OCI-M1 (cell line): ENCODE data around the gene TRIM33.
"Not testable (repeated sequence)": the region's sequence is repeated elsewhere in the genome, so short reads cannot be mapped to it uniquely, and the experiment has no call there.

ENCODE experiments used
- DNase-seq: peaks from one replicate; lab custom pipeline; 2025; lab: John Stamatoyannopoulos, UW

The TRIM33 gene

DNA sequence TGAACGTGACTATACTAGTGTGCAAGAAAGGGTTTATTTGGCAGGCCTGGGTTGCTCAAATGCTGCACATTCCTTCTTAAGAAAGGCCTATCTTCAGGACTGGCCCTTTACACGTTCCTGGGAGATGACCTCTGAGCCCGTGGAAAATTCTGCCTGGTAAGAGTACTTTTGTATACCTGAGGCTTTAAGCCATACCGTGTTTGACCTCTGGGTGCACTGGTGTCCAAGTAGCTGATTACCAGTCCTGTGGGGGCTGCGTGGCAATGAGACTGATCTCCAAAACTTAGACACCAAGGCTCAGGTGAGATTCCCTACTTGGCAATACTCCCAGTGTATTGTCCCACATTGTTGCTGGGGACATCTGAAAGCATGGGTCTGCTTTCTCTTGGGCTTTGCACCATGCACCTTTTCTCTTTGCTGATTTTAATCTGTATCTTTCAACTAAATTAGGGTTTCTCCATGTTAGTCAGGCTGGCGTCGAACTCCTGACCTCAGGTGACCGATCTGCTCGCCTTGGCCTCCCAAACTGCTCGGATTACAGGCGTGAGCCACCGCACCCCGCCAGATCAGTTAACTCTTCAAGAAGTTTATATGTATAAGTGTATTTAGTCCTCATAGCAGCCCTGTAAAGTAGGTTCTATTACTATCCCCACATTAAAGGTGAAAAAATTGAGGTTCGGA is 44.5 kb downstream of the TRIM33 start:
- no peak for DNase-seq

DNA sequence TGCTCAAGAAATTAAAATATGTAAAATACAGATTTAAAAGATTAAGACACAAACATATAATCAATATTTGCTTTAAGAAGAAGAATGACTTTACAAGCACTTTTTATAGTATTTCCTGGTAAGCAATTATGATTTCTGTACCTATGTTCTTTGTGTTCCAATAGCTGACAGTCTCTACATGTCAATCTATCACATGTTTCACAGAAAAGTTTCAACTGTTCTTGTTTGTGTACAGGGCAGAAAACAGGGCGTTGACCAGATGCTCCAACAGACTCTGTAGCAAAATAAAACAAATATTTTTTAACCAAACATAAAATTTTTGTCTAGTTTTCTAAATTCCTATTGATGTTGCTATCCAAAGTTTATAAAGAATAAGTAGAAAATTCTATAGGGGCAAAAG is 48.0 kb downstream of the TRIM33 start:
- DNase-seq, result no peak

DNA sequence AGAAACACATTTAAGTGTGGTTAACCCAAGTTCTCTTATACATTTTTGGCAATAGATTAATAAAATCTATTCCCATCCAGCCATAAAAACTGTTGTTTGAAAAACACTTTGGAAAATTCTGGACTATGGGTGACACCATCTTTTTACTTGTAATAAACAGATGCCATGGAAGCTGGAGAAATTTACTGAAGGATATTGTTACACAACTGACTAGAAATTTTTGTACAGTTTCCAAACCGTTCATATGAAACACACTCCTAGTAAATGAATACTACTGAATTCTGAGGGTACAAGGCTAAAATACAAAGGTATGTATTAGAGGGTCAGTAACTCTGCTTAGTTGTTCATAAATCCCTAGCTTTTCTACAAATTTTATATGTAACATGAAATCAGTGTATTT is 48.7 kb downstream of the TRIM33 start:
- DNase-seq, result no peak

DNA sequence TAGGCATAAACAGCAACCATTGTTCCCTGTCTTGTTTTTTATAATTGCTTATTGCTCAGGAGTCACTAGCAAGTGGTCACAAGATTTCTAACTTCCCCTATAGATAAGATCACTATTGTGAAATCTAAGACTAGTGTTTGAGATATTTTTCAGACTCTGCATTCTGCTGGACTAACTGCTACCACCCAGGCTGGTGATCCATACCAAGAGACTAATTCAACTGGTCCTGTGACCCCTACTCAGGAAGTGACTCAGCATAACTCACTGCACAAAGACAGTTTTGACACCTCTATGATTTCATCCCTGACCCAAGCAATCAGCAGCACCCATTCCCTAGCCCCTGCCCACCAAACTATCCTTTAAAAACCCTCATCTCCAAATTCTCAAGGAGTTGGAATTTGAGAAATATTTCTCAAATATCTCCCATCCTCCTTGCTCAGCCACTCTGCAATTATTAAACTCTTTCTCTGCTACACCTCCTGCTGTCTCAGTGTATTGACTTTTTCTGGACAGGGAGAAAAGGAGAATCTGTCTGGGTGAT is 52.7 kb downstream of the TRIM33 start:
- DNase-seq, result peak; percentile 88

DNA sequence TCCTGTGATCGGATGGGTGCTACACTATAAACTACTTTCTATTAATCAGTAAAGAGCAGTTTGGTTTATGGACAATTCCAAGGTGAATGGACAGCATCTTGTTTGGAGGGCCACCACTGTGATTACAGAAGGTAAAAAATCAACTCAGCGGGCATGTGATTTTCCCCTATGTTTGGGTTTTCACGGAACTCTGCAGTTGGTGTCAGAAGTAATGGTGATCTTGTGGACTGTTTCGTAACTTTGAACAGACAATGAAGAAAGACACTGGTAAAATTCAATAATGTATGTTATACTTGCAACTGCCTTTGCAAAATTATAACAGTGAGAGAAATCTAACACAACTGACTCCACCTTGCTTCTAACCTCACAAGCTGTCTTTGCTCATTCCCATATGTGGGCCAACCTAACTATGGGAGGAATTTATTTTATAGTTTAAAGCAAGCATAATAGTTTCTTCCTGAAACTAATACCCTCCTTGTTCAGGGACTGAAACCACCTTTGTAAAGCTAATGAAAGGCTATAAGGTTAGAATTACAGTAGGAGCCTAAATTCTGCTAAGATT is 53.2 kb downstream of the TRIM33 start:
- no peak for DNase-seq

DNA sequence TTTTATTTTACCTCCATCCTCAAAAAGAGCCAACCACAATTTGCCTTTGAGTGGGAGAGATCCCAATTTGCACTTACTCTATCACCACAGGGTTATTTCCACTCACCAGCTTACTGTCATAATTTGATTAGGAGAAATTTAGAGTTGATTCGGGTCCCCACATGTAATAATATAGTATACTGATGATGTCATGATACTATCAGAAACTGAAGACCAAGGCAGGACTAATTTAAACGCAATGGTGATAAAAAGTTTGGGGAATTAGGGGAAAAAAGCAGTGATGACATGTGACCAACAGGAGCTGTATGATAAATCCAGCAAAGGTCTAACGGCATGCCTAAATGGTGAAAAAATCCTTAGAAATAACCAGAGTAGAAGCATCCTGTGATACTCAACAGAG is 54.4 kb downstream of the TRIM33 start:
- no peak for DNase-seq

DNA sequence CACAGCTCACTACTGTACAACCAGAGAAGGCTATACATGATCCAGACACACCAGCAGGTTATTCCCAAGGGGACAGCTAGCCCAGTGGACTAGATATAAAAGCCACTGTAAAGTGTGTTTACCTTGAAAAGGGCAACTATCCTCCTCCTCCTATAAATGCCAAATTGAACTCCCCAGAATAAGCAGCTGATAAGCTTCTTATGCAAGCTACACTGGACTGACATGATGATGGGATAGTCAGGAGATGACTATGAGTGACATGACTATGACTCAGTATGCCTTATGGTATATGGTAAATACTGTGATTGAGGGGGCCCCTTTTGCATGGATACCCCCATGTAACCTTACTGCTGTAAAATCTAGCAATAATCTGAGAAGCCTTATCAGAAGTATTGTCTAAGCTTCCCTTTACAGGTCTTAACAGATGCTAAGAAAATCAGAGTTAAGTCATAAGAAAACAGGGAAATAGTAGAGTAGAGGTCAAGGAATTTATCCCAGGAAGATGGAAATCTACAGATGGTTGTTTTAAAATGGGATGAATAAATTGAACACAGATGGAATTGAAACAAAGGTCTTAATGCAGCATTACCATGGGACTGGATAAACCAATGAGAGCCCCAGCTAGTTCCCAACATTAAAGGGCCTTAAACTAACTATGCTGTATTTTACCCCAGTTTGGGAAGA is 55.8 kb downstream of the TRIM33 start:
- no peak for DNase-seq

DNA sequence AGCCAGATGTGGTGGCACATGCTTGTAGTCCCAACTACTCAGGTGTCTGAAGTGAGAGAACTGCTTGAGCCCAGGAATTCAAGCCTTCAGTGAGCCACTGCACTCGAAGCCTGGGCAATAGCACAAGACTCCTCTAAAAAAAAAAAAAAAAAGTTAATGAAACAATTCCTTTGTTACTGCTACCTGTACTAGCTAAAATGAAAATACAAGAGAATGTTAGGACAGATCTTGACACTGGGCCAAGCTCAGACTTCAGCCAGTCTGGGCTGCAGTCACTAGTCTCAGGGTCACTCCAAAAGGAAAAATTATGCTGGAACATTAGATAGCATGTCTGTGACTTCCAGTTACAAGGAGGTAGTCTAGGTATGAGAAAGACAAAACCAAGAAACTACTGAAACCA is 56.5 kb downstream of the TRIM33 start:
- DNase-seq, result no peak

DNA sequence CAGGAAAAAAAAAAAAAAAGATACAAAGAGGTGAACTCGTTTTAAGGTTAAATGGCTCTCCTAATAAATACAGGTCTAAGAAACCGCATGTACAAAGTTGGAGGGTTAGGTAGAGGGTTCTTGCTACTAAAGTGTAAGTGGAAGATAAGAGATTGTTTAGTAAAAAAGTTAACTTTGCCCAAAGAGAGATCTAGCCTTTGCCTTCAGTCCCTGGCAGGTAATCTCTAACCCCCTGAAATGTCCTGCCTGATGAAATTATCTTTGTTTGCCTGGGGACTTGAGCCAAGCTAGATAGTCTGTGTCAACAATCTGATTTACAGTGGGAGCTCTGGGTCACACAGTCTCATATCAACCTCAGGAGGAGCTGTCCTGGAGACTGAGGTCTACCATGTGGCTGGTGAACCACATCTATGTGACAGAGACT is 57.6 kb downstream of the TRIM33 start:
- DNase-seq, result no peak

DNA sequence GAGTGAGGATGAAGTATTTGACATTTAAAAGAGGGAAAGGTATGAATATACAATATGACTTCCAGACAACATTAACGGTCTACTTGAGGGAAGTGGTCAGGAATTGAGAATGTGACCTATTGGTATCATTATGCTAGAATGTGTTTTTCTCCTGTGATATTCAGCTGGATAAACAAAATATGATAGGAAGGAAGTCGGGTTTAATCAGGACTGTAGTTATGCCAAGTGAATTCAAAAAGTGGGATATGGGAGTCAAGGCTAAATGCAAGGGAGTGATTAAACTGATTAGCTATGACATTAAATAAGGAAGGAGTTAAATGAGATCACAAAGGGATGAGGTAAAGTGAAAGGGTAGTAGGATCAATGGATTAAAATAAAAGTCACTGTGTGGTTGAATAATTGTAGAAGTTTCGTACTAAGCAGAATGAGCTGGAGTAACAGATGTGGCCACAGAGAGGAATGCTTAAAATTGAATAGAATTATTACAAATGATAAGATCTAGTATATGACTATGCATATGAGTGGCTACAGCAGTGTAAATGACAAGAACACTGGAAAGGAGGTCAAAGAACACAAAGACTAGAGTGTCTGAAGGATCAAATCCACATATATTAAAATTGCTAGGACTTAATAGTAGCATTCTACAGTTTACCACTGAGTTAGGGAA is 62.5 kb downstream of the TRIM33 start:
- no peak for DNase-seq

DNA sequence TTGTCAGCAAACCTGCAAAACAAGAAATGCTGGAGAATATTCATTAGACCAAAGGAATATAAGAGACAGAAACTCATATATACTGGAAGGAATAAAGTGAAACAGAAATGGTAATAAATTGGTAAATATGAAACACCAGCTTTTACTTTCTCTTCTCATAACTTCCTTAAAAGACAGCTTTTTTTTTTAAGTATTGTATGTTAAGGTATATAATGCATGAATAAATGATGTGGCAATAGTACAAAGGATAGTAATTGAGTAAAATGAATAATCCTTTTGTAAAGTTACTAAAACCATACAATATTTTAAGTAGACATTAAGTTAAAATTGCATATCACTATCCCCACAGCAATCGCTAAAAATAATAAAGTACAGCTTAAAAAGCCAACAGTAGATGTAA is 64.8 kb downstream of the TRIM33 start:
- DNase-seq, result no peak

DNA sequence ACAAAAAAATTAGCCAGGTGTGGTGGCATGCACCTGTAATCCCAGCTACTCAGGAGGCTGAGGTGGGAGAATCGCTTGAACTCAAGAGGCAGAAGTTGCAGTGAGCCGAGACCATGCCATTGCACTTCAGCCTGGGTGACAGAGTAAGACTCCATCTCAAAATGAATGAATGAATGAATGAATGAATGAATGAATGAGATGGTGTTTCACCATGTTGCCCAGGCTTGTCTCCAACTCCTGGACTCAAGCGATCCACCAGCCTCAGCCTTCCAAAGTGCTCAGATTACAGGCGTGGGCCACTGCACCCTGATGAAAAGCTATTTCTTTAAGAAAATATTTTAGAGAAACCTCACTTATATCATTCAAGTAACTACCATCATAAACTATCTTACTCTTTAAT is 67.8 kb downstream of the TRIM33 start:
- DNase-seq, result not testable (repeated sequence)

DNA sequence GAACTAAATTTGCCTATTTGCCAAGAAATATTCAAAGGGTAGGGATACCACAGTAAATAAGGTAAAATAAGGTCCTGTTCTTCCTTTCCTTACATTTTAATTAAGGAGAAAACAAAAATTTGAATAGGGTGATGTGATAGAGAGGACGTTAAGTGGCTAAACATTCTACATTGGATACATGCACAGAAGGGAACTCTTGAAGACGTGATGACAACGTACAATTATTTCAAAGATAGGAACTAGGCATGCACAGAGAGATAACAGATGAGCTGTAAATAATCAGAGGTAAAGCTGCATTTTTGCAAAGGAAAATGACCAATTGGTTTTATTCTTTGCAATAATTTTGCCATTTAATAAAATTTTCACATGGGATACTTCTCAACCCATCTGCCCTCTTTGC is 69.7 kb downstream of the TRIM33 start:
- DNase-seq, result no peak

DNA sequence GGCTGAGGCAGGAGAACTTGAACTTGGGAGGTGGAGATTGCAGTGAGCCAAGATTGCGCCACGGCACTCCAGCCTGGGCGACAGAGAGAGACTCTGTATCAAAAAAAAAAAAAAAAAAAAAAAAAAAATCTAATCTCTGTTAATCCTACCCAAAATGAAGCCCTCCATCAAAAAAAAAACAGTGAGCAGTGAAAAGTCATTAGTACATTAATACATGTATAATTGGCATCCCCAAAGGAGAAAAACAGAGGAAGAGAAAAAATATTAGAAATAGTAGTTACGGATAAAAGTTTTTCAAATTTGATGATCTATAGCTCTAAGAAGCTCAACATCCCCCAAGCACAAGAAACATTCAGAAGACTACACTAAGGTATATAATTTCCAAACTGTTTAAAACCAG is 71.6 kb downstream of the TRIM33 start:
- no peak for DNase-seq

DNA sequence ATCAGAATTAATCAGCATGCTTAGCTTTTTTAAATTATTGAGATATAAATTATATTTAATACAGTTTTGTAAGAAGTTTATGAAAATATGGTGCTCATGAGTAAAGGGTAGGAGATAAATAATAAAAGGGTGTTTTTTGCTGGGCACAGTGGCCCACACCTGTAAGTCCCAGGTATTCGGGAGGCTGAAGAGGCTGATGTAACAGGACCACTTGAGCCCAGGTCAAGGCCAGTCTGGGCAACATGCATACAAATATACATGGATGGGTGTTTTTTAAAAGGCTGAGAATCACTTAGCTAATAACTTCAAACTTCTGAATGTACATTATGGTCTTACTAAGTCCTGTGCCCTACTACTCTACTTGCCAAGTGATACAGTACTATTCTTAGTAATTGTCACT is 73.2 kb downstream of the TRIM33 start:
- no peak for DNase-seq

DNA sequence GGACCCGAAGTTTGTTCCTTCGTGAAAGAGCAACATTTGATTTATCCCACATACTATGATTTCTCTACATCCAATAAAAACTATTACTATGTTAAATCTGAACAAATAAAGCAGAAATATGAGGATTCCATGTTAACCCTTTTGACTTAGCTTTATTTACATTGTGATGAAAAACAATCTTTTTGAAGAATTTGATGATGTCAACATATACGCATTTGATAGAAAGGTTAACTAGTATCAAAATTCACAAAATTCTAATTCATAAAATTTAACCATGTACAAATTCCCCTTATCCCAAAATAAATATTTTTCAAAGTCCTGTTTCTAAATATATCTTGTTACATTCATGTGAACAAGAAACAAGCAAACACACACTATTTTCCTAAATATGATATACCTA is 74.2 kb downstream of the TRIM33 start:
- DNase-seq, result no peak

DNA sequence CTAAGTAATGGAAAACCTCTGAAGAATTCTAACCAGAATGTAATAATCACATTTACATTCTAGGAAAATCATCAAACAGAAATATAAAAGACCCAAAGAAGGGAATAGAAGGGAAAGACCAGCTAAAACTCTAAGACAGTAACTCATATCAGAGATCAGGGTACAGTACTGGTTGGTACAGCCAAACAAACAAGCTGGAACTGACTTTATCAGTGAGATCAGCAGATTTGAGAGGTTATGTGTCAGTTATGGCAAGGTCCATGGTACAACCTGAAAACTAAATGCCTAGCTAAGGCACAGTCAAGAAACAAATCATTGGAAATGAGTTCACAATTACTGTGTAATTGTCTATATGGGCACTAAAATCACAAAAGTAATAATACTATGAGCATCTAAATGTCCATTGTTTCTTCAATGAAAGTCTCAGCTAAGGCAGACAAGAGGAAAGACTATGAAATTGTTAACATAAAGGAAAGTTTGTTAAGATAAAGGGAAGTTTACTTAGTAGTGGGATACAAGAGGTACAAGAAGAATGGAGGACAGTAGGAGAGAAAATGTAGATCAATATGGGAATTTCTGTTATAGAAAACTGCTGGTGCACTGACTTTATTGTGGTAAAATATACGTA is 75.8 kb downstream of the TRIM33 start:
- DNase-seq, result no peak

DNA sequence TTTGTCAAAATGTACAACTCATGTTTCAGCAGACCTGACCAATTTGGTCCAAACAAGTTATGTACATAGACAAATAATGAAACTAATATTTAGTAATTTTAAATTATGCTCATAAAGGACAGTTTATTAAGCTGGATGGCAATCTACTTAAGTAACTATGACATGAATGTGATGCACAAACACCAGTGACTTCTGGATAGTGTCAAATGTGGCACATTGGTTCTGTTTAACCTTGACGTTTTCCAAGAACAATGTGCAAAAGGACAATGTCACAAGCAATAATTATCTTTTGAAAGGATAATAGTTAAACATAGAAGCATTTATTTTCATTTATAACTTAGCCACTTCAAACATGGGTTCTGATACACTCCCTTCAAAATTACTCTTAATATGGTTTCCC is 80.0 kb downstream of the TRIM33 start:
- DNase-seq, result no peak

DNA sequence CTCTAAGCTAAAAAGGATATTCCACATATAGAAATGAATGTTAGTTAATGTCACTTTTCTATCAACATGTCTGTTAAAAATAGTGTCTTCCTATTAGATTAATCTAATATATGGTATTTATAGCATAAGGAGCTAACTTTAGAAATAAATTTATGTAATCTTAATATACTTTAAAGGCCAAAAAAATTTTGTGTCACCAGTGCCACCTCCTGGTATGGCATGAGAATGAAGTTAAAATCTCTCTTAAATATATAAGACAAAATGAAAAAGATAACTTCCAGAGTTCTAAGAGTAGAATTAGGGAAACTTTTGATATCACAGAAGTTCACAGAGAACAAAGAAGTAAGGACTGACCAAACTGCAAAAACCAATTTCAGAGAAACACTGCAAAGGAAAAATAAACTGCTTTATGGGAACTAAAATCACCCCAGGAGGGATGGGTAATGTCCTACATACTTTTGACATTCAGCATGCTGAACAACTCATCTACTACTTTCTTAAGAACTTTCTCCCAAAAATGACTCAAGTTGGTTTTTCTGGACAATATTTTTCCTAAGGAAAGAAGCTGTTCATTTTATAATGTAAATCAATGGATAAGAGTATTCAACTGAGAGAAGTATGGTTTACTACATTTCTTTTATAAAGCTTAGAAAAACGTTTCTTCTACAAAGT is 82.8 kb downstream of the TRIM33 start:
- peak; percentile 52 for DNase-seq

DNA sequence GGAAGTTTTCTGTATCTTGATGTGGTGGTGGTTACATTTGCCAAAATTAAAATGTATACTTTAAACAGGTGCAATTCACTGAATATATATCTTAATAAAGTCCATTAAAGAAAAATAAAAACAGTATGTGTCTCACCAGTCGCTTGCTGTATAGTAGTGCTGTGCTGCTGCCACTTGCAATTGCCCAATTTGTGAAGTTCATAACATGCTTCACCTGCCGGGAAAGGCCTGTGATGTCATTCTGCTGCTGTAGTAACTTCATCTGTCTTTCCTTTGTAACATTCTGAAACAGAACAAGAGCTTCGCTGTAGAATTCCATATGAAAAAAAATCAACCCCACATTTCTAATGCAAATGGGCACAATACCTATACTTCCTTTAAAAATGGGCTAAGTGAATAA is 83.4 kb downstream of the TRIM33 start:
- DNase-seq, result no peak

DNA sequence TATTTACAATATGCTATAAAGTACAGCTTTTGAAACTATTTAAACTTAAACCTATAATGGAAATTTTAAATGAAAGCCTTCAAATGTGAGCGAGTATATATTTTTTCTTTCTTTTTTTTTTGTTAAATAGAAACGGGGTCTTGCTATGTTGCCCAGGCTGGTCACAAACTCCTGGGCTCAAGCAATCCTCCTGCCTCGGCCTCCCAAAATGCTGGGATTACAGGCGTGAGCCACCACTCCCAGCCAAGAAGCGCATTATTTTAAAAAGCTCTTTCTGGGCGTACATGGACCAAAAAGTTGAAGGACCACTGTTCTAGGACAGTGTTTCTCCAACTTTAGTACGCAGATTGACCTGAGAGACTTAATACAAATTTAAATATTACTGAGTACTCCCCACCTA is 87.5 kb downstream of the TRIM33 start:
- DNase-seq, result no peak

DNA sequence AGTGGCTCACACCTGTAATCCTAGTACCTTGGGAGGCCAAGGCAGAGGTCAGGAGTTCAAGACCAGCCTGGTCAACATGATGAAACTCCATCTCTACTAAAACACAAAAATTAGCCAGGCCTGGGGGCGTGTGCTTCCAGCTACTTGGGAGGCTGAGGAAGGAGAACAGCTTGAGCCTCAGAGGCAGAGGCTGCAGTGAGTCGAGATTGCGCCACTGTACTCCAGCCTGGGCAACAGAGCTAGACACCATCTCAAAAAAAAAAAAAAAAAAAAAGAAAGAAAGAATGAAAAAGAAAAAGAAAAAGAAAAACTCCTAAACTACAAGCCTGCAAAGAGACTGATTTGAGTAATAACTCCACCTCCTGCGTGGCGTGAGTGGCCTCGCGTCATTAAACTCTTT is 92.1 kb downstream of the TRIM33 start:
- not testable (repeated sequence) for DNase-seq
